ENCODE results near the gene SLC25A48. TPM values are rescaled to one million over a fixed set of nuclear protein-coding genes. Genes with fewer than 3 reads are reported as not detected.

The SLC25A48 gene
- total RNA-seq, 2 donors from 2014 or later, result 0.99 to 1.0 TPM

DNA sequence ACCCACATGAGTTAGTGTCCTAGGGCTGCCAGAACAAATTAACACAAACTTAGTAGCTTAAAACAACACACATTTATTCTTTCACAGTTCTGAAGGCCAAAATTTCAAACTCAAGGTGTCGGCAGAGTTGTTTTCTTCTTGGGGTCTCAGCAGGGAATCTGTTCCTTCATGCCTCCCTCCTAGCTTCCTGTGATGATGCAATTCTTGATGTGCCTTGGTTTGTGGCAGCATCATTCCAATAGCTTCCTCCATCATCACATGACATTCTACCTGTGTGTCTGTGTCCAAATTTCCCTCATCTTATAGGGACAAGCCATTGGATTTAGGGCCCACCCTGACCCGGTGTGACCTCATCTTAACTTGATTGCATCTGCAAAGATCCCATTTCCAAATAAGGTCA lies 12.2 kb upstream of the SLC25A48 start:
- H3K27ac ChIP-seq, result no peak overlapping the region
- H3K9me3 ChIP-seq, result no peaks in the 10 kb centered on the region
- 50 to 67% methylated on average over 2 of the region's 2 CpGs for WGBS, 2 donors
- no peaks in the 10 kb centered on the region for H3K4me1 ChIP-seq
- DNase-seq (no peak), ATAC-seq (no peak)
- no peak overlapping the region for H3K4me3 ChIP-seq
- no peaks in the 10 kb centered on the region for H3K36me3 ChIP-seq (replicated peaks in 1 of 2; ENCODE audit: insufficient read depth in 1 of 2, low read depth in 2 of 2)
- no peak for TF ChIP-seq POLR2A (IDR thresholded peaks at IDR 0.05)
- TF ChIP-seq, protein P1, sequence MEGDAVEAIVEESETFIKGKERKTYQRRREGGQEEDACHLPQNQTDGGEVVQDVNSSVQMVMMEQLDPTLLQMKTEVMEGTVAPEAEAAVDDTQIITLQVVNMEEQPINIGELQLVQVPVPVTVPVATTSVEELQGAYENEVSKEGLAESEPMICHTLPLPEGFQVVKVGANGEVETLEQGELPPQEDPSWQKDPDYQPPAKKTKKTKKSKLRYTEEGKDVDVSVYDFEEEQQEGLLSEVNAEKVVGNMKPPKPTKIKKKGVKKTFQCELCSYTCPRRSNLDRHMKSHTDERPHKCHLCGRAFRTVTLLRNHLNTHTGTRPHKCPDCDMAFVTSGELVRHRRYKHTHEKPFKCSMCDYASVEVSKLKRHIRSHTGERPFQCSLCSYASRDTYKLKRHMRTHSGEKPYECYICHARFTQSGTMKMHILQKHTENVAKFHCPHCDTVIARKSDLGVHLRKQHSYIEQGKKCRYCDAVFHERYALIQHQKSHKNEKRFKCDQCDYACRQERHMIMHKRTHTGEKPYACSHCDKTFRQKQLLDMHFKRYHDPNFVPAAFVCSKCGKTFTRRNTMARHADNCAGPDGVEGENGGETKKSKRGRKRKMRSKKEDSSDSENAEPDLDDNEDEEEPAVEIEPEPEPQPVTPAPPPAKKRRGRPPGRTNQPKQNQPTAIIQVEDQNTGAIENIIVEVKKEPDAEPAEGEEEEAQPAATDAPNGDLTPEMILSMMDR (IDR thresholded peaks at IDR 0.05), result no peak
- no peaks in the 10 kb centered on the region for H3K27me3 ChIP-seq
- intact Hi-C loops (cut with DNase I), result no loop called here

DNA sequence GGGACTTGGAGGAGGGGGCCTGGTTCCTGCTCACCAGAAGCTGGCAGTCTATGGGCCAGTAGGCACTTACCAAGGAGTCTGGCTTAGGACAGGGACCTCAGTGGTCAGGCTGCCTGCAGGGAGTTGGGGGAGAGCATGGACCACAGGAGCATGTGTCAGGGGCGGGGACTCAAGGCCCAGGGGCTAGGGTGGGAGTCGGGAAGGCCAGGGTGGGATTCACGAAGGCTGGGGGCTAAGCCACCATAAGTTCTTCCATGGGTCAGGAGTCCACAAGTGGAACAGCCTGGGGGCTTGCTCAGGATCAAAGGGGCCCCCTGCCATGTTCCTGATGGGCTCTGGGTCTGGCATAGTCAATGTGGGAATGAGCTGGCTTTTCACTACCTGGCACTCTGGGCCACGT lies 11.5 kb upstream of the SLC25A48 start:
- Histone ChIP-seq H3K27me3 (no peaks in the 10 kb centered on the region), H3K4me3 (no peak overlapping the region), H3K4me1 (no peaks in the 10 kb centered on the region), H3K9me3 (no peaks in the 10 kb centered on the region), H3K27ac (no peak overlapping the region), H3K36me3 (replicated peaks in 1 of 2; ENCODE audit: insufficient read depth in 1 of 2, low read depth in 2 of 2) (no peaks in the 10 kb centered on the region)
- ATAC-seq (no peak), DNase-seq (no peak)
- intact Hi-C loops (cut with DNase I), result no loop called here
- TF ChIP-seq POLR2A (IDR thresholded peaks at IDR 0.05), result no peak
- WGBS, 2 donors, result 71 to 79% methylated on average over 4 of the region's 4 CpGs

DNA sequence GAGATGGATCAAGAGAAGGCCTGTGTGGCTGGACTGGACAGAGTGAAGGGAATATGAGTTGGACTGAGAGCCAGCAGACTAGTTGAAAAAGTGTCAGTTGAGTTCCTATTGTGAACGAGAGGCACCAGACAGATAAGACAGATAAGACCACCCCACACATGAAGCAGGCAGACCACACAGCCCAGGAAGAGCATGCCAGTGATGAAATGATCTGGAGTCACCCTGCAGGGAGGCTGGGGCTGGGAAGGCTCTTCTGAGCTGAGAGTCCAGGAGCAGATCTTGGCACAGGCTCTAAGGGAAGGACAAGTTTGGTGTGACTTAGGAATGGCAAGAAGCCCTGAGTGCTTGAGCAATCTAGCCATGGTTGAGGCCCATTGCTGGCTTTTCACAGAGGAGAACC lies 10.6 kb upstream of the SLC25A48 start:
- no peak overlapping the region for H3K27ac ChIP-seq
- ATAC-seq, result no peak
- H3K27me3 ChIP-seq, result no peaks in the 10 kb centered on the region
- no peak overlapping the region for H3K4me3 ChIP-seq
- H3K9me3 ChIP-seq, result no peaks in the 10 kb centered on the region
- H3K36me3 ChIP-seq (replicated peaks in 1 of 2; ENCODE audit: insufficient read depth in 1 of 2, low read depth in 2 of 2), result no peaks in the 10 kb centered on the region
- no peaks in the 10 kb centered on the region for H3K4me1 ChIP-seq
- DNase-seq, result no peak
- TF ChIP-seq POLR2A (IDR thresholded peaks at IDR 0.05), result no peak
- TF ChIP-seq, protein P1 (IDR thresholded peaks at IDR 0.05), result no peak
- 40 to 56% methylated on average over 1 of the region's 1 CpG for WGBS, 2 donors
- intact Hi-C loops (cut with DNase I), result no loop called here

DNA sequence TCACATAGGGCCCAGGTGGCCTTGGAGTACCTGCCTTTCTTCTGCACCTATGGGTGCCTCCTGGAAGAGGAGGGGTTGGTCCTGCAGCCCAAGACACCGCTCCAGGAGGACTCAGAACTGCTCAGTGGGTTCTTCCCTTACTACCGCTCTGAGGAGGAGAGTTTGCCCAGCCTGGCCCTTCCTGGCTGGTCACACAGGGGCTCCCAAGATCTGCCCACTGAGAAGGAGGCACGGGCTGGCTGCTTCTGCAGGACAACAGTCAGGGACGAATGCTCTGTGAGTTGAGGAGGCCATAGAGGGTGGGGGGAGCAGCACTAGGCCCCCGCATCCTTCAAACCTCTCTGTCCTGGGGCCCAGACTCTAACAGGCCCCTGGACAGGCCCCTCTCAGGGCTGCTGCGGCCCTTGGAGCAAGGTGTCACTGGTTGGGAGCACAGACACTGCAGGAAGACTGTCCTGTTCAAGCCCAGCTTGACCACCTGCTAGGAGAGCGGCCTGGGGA lies 9.9 kb upstream of the SLC25A48 start:
- Histone ChIP-seq H3K4me1 (no peaks in the 10 kb centered on the region), H3K27me3 (no peaks in the 10 kb centered on the region), H3K9me3 (no peaks in the 10 kb centered on the region), H3K27ac (no peak overlapping the region), H3K4me3 (no peak overlapping the region), H3K36me3 (replicated peaks in 1 of 2; ENCODE audit: insufficient read depth in 1 of 2, low read depth in 2 of 2) (no peaks in the 10 kb centered on the region)
- 73 to 83% methylated on average over 3 to 7 of the region's 7 CpGs for WGBS, 2 donors
- intact Hi-C loops (cut with DNase I), result no loop called here
- ATAC-seq (no peak), DNase-seq (no peak)
- TF ChIP-seq, protein P1 (IDR thresholded peaks at IDR 0.05), result no peak
- no peak for TF ChIP-seq POLR2A (IDR thresholded peaks at IDR 0.05)

DNA sequence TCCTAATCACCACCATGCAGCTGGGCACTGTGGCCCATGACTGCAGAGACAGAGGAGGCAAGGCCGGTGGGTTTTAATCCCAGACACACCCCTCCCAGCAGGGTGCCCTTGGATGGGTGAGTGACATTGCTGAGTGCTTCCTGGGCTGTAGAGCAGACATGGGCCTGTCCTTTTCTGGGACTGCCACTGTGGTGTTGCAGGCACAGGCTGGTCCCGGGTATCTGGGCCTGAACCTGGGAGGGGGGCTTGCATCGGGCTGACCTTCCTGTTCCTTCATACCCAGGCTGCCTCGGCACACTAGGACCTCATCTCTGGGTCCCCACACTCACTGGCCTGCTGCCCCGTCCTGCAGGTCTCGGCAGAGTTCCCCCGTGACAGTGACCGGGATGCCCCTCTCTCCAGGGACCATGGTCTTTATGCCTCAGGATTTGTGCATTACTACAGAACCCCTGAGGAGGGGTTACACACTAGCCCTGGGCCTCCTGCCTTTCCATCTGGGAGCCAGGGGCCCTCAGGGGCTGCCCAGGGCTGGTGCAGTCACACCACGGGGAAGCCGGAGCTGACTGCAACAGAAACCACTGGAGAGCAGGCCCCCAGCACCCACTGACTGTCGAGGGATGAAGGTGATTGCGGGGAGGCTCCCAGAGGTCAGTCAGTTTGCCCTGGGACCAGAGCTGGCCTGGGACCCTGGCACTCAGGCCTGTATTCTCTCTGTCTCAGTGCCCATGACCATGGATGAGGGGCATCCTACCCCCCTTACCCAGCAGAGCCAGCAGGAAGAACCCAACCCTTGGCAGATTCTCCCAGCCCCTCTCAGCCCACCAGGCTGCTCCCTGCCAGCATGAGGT lies 8.9 kb upstream of the SLC25A48 start:
- intact Hi-C loops (cut with DNase I), result no loop called here

More for the DNA sequence above, 8.9 kb upstream of the SLC25A48 start:
- H3K27ac ChIP-seq, result no peak overlapping the region
- TF ChIP-seq POLR2A (IDR thresholded peaks at IDR 0.05), result no peak
- TF ChIP-seq, protein P1 (IDR thresholded peaks at IDR 0.05), result no peak
- no peak overlapping the region for H3K4me3 ChIP-seq
- no peak for ATAC-seq
- peaks cover 5% of the 10 kb centered on the region for H3K4me1 ChIP-seq
- H3K36me3 ChIP-seq (replicated peaks in 1 of 2; ENCODE audit: insufficient read depth in 1 of 2, low read depth in 2 of 2), result no peaks in the 10 kb centered on the region
- WGBS, 2 donors, result 70 to 92% methylated on average over 5 to 9 of the region's 12 CpGs
- DNase-seq, result no peak
- H3K27me3 ChIP-seq, result no peaks in the 10 kb centered on the region
- no peaks in the 10 kb centered on the region for H3K9me3 ChIP-seq
